Caco-2 (cell line): ENCODE results near the gene ATRX. TPM values are rescaled to one million over a fixed set of nuclear protein-coding genes. Genes with fewer than 3 reads are reported as not detected.

Experiments
- BruUV-seq: library from RNA; stranded (reverse); fragments of 400-500 nt; replicated peaks from 2 replicates; lab custom pipeline; 2021; lab: Mats Ljungman, UMichigan
- CTCF ChIA-PET: fragments of 300-600 bp; sonication (Branson Sonifier 250); formaldehyde crosslinking; loops from one replicate; lab custom pipeline; 2022; ENCODE audit warnings: antibody characterized with exemption; lab: Charles Lee
- POLR2A ChIA-PET: fragments of 300-600 bp; sonication (Branson Sonifier 250); formaldehyde crosslinking; loops from one replicate; lab custom pipeline; 2022; ENCODE audit warnings: antibody characterized with exemption; lab: Charles Lee
- DNase-seq, 2 experiments: peaks; one replicate each; pipeline versions ENCODE4 v3.0.0 to v3.0.0-alpha.2; 2020 to 2022
- H3K27me3 ChIP-seq: replicated peaks from 2 replicates; pipeline ENCODE4 v1.6.0; 2011; ENCODE audit warnings: low read length; ENCODE audit not compliant: control insufficient read depth, insufficient read depth
- H3K36me3 ChIP-seq: 2 replicates; pipeline ENCODE4 v1.5.1; 2011; ENCODE audit warnings: low read length; ENCODE audit not compliant: control insufficient read depth, insufficient read depth
- H3K4me1 ChIP-seq: fragments of 250-450 bp; sonication (Bioruptor Pico); 2 replicates; pipeline ENCODE4 v1.5.1; 2020; ENCODE audit warnings: mild to moderate bottlenecking
- H3K4me3 ChIP-seq: 2 replicates; pipeline ENCODE4 v1.5.1; 2011; ENCODE audit warnings: low read depth, mild to moderate bottlenecking, control low read depth, low read length
- H3K9me3 ChIP-seq: fragments of 250-450 bp; sonication (Bioruptor Pico); 2 replicates; pipeline ENCODE4 v1.5.1; 2020; ENCODE audit warnings: mild to moderate bottlenecking, moderate library complexity
- H3K27ac Mint-ChIP-seq: one replicate; pipeline ENCODE4 v1.8.0; 2022; ENCODE audit warnings: mixed read lengths; ENCODE audit not compliant: unreplicated experiment
- H3K27me3 Mint-ChIP-seq: one replicate; pipeline ENCODE4 v1.8.0; 2022; ENCODE audit warnings: mixed read lengths; ENCODE audit not compliant: insufficient read depth, unreplicated experiment
- H3K36me3 Mint-ChIP-seq: one replicate; pipeline ENCODE4 v1.8.0; 2022; ENCODE audit warnings: mild to moderate bottlenecking, mixed read lengths; ENCODE audit not compliant: insufficient read depth, unreplicated experiment
- H3K4me1 Mint-ChIP-seq: one replicate; pipeline ENCODE4 v1.8.0; 2022; ENCODE audit warnings: low read depth, mixed read lengths; ENCODE audit not compliant: unreplicated experiment
- H3K4me3 Mint-ChIP-seq: one replicate; pipeline ENCODE4 v1.8.0; 2022; ENCODE audit warnings: mild to moderate bottlenecking, moderate library complexity, mixed read lengths; ENCODE audit not compliant: unreplicated experiment
- H3K9me3 Mint-ChIP-seq: one replicate; pipeline ENCODE4 v1.8.0; 2022; ENCODE audit warnings: mixed read lengths; ENCODE audit not compliant: unreplicated experiment
- CTCF ChIP-seq, 2 experiments: fragments of 200-600 bp in 1 of 2; IDR thresholded peaks; 1 replicate in 1 of 2; 2 replicates in 1 of 2; pipeline versions ENCODE4 v1.5.1 to v1.8.0; 2011 to 2022; ENCODE audit warnings: antibody characterized with exemption in 1 of 2, control low read depth in 1 of 2, inconsistent platforms in 1 of 2, low read depth in 1 of 2, low read length in 1 of 2, mild to moderate bottlenecking in 1 of 2, moderate library complexity in 1 of 2; ENCODE audit not compliant: insufficient read depth in 1 of 2, severe bottlenecking in 1 of 2, unreplicated experiment in 1 of 2
- intact Hi-C: fragments of 100-400 bp; cut with micrococcal nuclease; formaldehyde crosslinking; loops from one replicate; pipeline ENCODE4 v1.10.0; 2022; ENCODE audit not compliant: unreplicated experiment
- total RNA-seq: library from RNA; stranded (reverse); gene quantifications from 2 replicates; pipeline ENCODE4 v1.2.3, GENCODE V29; 2022

The ATRX gene
- total RNA-seq, 1 experiment from 2014 or later: 61.2 TPM

- Histone ChIP-seq H3K27me3 (no peaks in the 10 kb centered on the region), H3K4me1 (no peaks in the 10 kb centered on the region), H3K36me3 (no peaks in the 10 kb centered on the region), H3K4me3 (no peak overlapping the region), H3K9me3 (no peaks in the 10 kb centered on the region)
- H3K9me3 Mint-ChIP-seq: no peaks in the 10 kb centered on the region
- no peak for DNase-seq
- TF ChIP-seq CTCF (IDR thresholded peaks at IDR 0.05; ENCODE audit: insufficient read depth in 1 of 2, low read depth in 1 of 2, low read length in 1 of 2, severe bottlenecking in 1 of 2, unreplicated experiment in 1 of 2): no peak
- no peak overlapping the region for H3K27ac Mint-ChIP-seq
- CTCF ChIA-PET: no interaction called here
- no peaks in the 10 kb centered on the region for H3K36me3 Mint-ChIP-seq
- H3K4me1 Mint-ChIP-seq: no peaks in the 10 kb centered on the region
- no peak overlapping the region for H3K4me3 Mint-ChIP-seq
- POLR2A ChIA-PET: no interaction called here
- intact Hi-C loops: no loop called here
- BruUV-seq: no TSS peak
- H3K27me3 Mint-ChIP-seq: peaks cover 5% of the 10 kb centered on the region
These were observed 302.0 kb downstream of the ATRX start for GRCh38 chrX:77484045-77484444.

GRCh38 chrX:77455437-77455836 is 330.6 kb downstream of the ATRX start:
- no peaks in the 10 kb centered on the region for H3K4me1 ChIP-seq
- Mint-ChIP-seq H3K4me3 (no peak overlapping the region), H3K36me3 (no peaks in the 10 kb centered on the region), H3K4me1 (no peaks in the 10 kb centered on the region), H3K27ac (no peak overlapping the region), H3K9me3 (no peaks in the 10 kb centered on the region), H3K27me3 (no peaks in the 10 kb centered on the region)
- BruUV-seq: no TSS peak
- DNase-seq: no peak
- POLR2A ChIA-PET: no interaction called here
- H3K9me3 ChIP-seq: no peaks in the 10 kb centered on the region
- H3K36me3 ChIP-seq: no peaks in the 10 kb centered on the region
- CTCF ChIA-PET: no interaction called here
- no peaks in the 10 kb centered on the region for H3K27me3 ChIP-seq
- TF ChIP-seq CTCF (IDR thresholded peaks at IDR 0.05; ENCODE audit: insufficient read depth in 1 of 2, low read depth in 1 of 2, low read length in 1 of 2, severe bottlenecking in 1 of 2, unreplicated experiment in 1 of 2): no peak
- H3K4me3 ChIP-seq: no peak overlapping the region
- intact Hi-C loops: no loop called here

Other genes with a start within 250 kb of the ATRX start
- gene MAGT1, start 109.2 kb upstream of the ATRX start, total RNA-seq: 75.0 and 75.7 TPM in 2 replicates
- 243 and 283 TPM in 2 replicates for gene COX7B, start 113.3 kb upstream of the ATRX start, total RNA-seq
- gene ATP7A, start 124.5 kb upstream of the ATRX start, total RNA-seq: 3.1 and 3.6 TPM in 2 replicates
- not detected in 2 replicates for gene PGAM4, start 183.4 kb upstream of the ATRX start, total RNA-seq